Astrocyte of the spinal cord (primary cell): ENCODE data around the gene CUEDC1.

Experiments
- DNase-seq: peaks from one replicate; pipeline ENCODE4 v3.0.0; 2011; ENCODE audit warnings: low read depth, low spot score
- H3K4me3 ChIP-seq: 2 replicates; pipeline ENCODE4 v1.5.1; 2011; ENCODE audit warnings: low read depth, mild to moderate bottlenecking, low read length, moderate library complexity
- CTCF ChIP-seq: IDR thresholded peaks from 2 replicates; pipeline ENCODE4 v1.5.1; 2012; ENCODE audit warnings: low read depth, mild to moderate bottlenecking, low read length, inconsistent platforms
- in situ Hi-C: cut with HindIII; loops from 2 replicates; pipeline ENCODE4 v1.10.0; 2017; ENCODE audit warnings: low sequenced_read_pairs

CUEDC1 gene

GRCh38 chr17:57866319-57866718, 88.9 kb downstream of the CUEDC1 start:
- no peak overlapping the region for H3K4me3 ChIP-seq
- DNase-seq, result no peak
- no peak for TF ChIP-seq CTCF
- in situ Hi-C loops, result no loop called here

- no peak overlapping the region for H3K4me3 ChIP-seq
- no peak for TF ChIP-seq CTCF
- DNase-seq, result no peak
- in situ Hi-C loops, result no loop called here
Measured at GRCh38 chr17:57864273-57864672, 90.9 kb downstream of the CUEDC1 start.

GRCh38 chr17:57862694-57863667, 92.2 kb downstream of the CUEDC1 start:
- no peak for TF ChIP-seq CTCF
- no peak for DNase-seq
- H3K4me3 ChIP-seq, result no peak overlapping the region
- in situ Hi-C loops, result no loop called here

- DNase-seq, result no peak
- in situ Hi-C loops, result no loop called here
- TF ChIP-seq CTCF, result no peak
- no peak overlapping the region for H3K4me3 ChIP-seq
Measured at GRCh38 chr17:57861790-57862693, 93.2 kb downstream of the CUEDC1 start.

GRCh38 chr17:57861000-57861789, 94.0 kb downstream of the CUEDC1 start:
- peak overlapping the region; percentile 20 for H3K4me3 ChIP-seq
- no peak for TF ChIP-seq CTCF
- in situ Hi-C loops, result no loop called here
- DNase-seq, result peak; percentile 63
